Measurements from ENCODE around the gene TTC12.

- TF ChIP-seq CTCF (IDR thresholded peaks at IDR 0.05) (no peak), POLR2A (IDR thresholded peaks at IDR 0.05) (no peak)
Observed at GRCh38 chr11:113324250-113324649, 9.9 kb downstream of the TTC12 start.

Data from prostate gland (tissue), 2 donors.